Thyroid gland (tissue), 4 donors: ENCODE data around the gene TGIF1.

Experiments
- POLR2A ChIP-seq, 2 donors: fragments of 450-650 bp; IDR thresholded peaks; one replicate each; pipeline ENCODE4 v1.6.1; 2017; ENCODE audit warnings: antibody characterized with exemption in 2 of 2, mild to moderate bottlenecking in 2 of 2, moderate library complexity in 1 of 2
- TF ChIP-seq, protein P1 (sequence below), 6 experiments: fragments of 200-600 bp in 3 of 6; fragments of 450-650 bp in 3 of 6; sonication (generic) in 3 of 6; IDR thresholded peaks; one replicate each; pipeline ENCODE4 v1.5.1; 2016 to 2019; ENCODE audit warnings: antibody characterized with exemption in 6 of 6, mild to moderate bottlenecking in 2 of 6, inconsistent platforms in 1 of 6, moderate library complexity in 1 of 6

DNA sequence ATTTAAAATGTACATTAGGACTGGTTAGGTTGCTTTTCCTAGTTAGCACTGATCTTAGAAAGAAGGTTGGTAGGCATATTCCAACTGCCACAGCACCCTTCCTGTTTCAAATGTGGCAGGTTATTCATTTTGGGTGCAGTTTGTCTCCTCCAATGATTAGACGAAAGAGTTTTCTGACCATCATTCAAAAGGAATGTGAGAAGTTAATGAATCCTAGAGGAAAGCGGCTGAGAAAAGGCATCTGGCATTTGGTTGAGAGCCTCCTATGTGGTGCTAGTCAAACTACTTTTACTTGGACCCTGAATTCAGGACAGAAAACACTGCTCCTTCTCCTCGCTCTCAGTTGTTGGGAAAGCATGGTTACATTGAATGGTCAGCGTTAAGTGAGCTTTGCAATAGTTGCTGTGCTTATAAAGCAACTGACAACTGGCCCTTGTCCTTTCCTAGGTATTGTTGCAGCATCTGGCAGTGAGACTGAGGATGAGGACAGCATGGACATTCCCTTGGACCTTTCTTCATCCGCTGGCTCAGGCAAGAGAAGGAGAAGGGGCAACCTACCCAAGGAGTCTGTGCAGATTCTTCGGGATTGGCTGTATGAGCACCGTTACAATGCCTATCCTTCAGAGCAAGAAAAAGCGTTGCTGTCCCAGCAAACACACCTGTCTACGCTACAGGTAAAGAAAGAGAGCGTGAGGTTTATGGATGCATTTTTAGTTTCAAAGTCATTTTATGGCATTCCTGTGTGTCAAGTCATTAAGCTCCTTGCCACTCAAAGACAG lies 6.1 kb downstream of the TGIF1 start:
- TF ChIP-seq POLR2A (IDR thresholded peaks at IDR 0.05) = no peak
- TF ChIP-seq, protein P1, sequence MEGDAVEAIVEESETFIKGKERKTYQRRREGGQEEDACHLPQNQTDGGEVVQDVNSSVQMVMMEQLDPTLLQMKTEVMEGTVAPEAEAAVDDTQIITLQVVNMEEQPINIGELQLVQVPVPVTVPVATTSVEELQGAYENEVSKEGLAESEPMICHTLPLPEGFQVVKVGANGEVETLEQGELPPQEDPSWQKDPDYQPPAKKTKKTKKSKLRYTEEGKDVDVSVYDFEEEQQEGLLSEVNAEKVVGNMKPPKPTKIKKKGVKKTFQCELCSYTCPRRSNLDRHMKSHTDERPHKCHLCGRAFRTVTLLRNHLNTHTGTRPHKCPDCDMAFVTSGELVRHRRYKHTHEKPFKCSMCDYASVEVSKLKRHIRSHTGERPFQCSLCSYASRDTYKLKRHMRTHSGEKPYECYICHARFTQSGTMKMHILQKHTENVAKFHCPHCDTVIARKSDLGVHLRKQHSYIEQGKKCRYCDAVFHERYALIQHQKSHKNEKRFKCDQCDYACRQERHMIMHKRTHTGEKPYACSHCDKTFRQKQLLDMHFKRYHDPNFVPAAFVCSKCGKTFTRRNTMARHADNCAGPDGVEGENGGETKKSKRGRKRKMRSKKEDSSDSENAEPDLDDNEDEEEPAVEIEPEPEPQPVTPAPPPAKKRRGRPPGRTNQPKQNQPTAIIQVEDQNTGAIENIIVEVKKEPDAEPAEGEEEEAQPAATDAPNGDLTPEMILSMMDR (IDR thresholded peaks at IDR 0.05) = no peak
